ENCODE results near the gene ARHGEF28. TPM values are rescaled to one million over a fixed set of nuclear protein-coding genes. Genes with fewer than 3 reads are reported as not detected.

Gene ARHGEF28
- total and polyA plus RNA-seq, 2 donors (not counting 1 experiment from before 2014, with no cell fraction given), result not detected

DNA sequence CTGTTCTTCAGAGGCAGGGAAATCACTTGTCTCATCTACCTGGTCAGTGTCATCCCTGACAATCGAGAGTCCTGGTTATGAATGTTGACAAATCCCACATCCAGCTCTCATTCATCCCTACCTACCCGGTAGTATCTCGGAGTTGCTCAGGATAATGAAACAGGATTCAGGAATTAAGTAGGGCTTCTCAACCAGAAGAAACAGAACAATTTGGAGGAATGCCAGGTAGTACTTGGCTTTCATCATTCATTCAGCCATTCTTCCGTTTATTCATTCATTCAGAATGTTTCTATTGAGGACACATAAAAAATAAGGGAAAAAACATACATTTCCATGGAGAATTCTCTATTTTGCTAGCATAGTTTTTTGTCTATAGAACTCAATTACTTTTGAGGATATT lies 195.0 kb downstream of the ARHGEF28 start:
- no peaks in the 10 kb centered on the region for H3K4me1 ChIP-seq (ENCODE audit: control insufficient read depth in 2 of 2, insufficient read depth in 2 of 2, low read length in 2 of 2)
- Mint-ChIP-seq H3K27me3 (peaks cover 3% of the 10 kb centered on the region), H3K4me1 (no peaks in the 10 kb centered on the region), H3K27ac (no peak overlapping the region), H3K4me3 (no peak overlapping the region), H3K9me3 (ENCODE audit: insufficient read depth) (no peaks in the 10 kb centered on the region)
- intact Hi-C loops (cut with micrococcal nuclease), result no loop called here
- ATAC-seq (ENCODE audit: low read depth) (no peak), DNase-seq (no peak)
- no peak overlapping the region for H3K4me2 ChIP-seq (replicated peaks; ENCODE audit: low read depth, low read length, poor library complexity, severe bottlenecking)
- no peaks in the 10 kb centered on the region for H3K36me3 ChIP-seq (replicated peaks in 1 of 2; ENCODE audit: control extremely low read depth in 1 of 2, control insufficient read depth in 1 of 2, extremely low read depth in 1 of 2, insufficient read depth in 2 of 2, low read length in 1 of 2)
- H4K20me1 ChIP-seq (ENCODE audit: control insufficient read depth, insufficient read depth, low read length, poor library complexity, severe bottlenecking), result no peaks in the 10 kb centered on the region
- ChIA-PET CTCF (no interaction called here), POLR2A (no interaction called here)
- H3K79me2 ChIP-seq (ENCODE audit: control insufficient read depth, insufficient read depth, low read length), result no peaks in the 10 kb centered on the region
- no peaks in the 10 kb centered on the region for H3K9me3 ChIP-seq (ENCODE audit: control extremely low read depth in 1 of 3, control insufficient read depth in 2 of 3, insufficient read depth in 1 of 3, low read length in 2 of 3)
- H3K4me3 ChIP-seq (ENCODE audit: control extremely low read depth in 1 of 5, extremely low read depth in 1 of 5, insufficient read depth in 1 of 5, low read depth in 2 of 5, low read length in 4 of 5), result no peak overlapping the region
- H2AFZ ChIP-seq (ENCODE audit: insufficient read depth, low read depth, low read length, poor library complexity, severe bottlenecking), result no peak overlapping the region
- no peak for TF ChIP-seq EZH2 (IDR thresholded peaks at IDR 0.05; ENCODE audit: borderline replicate concordance, insufficient read depth, low read depth, low read length, poor library complexity, severe bottlenecking)
- H3K27me3 ChIP-seq (replicated peaks in 1 of 4; ENCODE audit: control extremely low read depth in 1 of 4, control insufficient read depth in 3 of 4, insufficient read depth in 4 of 4, low read length in 3 of 4), result no peaks in the 10 kb centered on the region
- 92% methylated on average over 2 of the region's 4 CpGs for WGBS (ENCODE audit: insufficient coverage)
- no peak overlapping the region for H3K9ac ChIP-seq (ENCODE audit: low read length)
- no peak overlapping the region for H3K27ac ChIP-seq (ENCODE audit: low read length in 2 of 2)

DNA sequence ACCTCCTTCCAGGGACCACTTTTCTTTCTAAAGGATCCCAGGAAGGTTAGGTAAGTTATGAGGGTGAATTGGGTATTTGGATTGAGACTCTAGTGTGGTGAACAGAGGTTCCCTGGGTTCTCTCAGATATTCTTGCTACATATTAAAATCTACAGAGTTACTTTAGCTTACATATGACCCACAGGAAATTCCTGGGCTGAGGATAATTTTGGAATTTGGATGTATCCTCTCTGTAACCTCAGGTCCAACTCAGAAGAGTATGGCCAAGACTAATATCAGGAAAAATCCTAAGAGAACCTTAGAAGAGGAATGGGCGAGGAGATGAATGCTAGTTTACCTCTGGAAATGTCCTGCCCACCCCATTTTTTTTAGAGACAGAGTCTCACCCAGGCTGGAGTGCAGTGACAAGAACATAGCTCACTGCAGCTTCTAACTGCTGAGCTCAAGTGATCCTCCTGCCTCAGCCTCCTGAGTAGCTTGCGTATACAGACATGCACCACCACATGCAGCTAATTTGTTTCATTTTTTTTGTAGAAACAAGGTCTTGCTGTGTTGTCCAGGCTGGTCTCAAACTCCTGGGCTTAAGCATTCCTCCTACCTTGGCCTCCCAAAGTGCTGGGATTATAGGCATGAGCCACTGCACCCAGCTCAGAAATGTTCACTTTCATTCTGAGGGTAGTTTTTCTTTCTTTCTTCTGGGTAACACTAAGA lies 196.4 kb downstream of the ARHGEF28 start:
- ATAC-seq (ENCODE audit: low read depth) (no peak), DNase-seq (no peak)
- TF ChIP-seq EZH2 (IDR thresholded peaks at IDR 0.05; ENCODE audit: borderline replicate concordance, insufficient read depth, low read depth, low read length, poor library complexity, severe bottlenecking), result no peak
- TF ChIP-seq, protein P1, sequence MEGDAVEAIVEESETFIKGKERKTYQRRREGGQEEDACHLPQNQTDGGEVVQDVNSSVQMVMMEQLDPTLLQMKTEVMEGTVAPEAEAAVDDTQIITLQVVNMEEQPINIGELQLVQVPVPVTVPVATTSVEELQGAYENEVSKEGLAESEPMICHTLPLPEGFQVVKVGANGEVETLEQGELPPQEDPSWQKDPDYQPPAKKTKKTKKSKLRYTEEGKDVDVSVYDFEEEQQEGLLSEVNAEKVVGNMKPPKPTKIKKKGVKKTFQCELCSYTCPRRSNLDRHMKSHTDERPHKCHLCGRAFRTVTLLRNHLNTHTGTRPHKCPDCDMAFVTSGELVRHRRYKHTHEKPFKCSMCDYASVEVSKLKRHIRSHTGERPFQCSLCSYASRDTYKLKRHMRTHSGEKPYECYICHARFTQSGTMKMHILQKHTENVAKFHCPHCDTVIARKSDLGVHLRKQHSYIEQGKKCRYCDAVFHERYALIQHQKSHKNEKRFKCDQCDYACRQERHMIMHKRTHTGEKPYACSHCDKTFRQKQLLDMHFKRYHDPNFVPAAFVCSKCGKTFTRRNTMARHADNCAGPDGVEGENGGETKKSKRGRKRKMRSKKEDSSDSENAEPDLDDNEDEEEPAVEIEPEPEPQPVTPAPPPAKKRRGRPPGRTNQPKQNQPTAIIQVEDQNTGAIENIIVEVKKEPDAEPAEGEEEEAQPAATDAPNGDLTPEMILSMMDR (IDR thresholded peaks at IDR 0.05), result no peak
- Histone ChIP-seq H3K9ac (ENCODE audit: low read length) (no peak overlapping the region), H3K9me3 (ENCODE audit: control extremely low read depth in 1 of 3, control insufficient read depth in 2 of 3, insufficient read depth in 1 of 3, low read length in 2 of 3) (no peaks in the 10 kb centered on the region), H3K4me2 (replicated peaks; ENCODE audit: low read depth, low read length, poor library complexity, severe bottlenecking) (no peak overlapping the region), H3K27me3 (replicated peaks in 1 of 4; ENCODE audit: control extremely low read depth in 1 of 4, control insufficient read depth in 3 of 4, insufficient read depth in 4 of 4, low read length in 3 of 4) (no peaks in the 10 kb centered on the region), H3K4me3 (ENCODE audit: control extremely low read depth in 1 of 5, extremely low read depth in 1 of 5, insufficient read depth in 1 of 5, low read depth in 2 of 5, low read length in 4 of 5) (no peak overlapping the region), H3K79me2 (ENCODE audit: control insufficient read depth, insufficient read depth, low read length) (no peaks in the 10 kb centered on the region), H3K36me3 (replicated peaks in 1 of 2; ENCODE audit: control extremely low read depth in 1 of 2, control insufficient read depth in 1 of 2, extremely low read depth in 1 of 2, insufficient read depth in 2 of 2, low read length in 1 of 2) (no peaks in the 10 kb centered on the region), H4K20me1 (ENCODE audit: control insufficient read depth, insufficient read depth, low read length, poor library complexity, severe bottlenecking) (no peaks in the 10 kb centered on the region), H3K27ac (ENCODE audit: low read length in 2 of 2) (no peak overlapping the region), H2AFZ (ENCODE audit: insufficient read depth, low read depth, low read length, poor library complexity, severe bottlenecking) (no peak overlapping the region), H3K4me1 (ENCODE audit: control insufficient read depth in 2 of 2, insufficient read depth in 2 of 2, low read length in 2 of 2) (no peaks in the 10 kb centered on the region)
- 100% methylated on average over 1 of the region's 2 CpGs for WGBS (ENCODE audit: insufficient coverage)
- intact Hi-C loops (cut with micrococcal nuclease), result no loop called here
- CTCF ChIA-PET, result no interaction called here
- peaks cover 3% of the 10 kb centered on the region for H3K27me3 Mint-ChIP-seq
- H3K4me1 Mint-ChIP-seq, result no peaks in the 10 kb centered on the region
- no peak overlapping the region for H3K27ac Mint-ChIP-seq
- POLR2A ChIA-PET, result no interaction called here
- no peaks in the 10 kb centered on the region for H3K9me3 Mint-ChIP-seq (ENCODE audit: insufficient read depth)
- no peak overlapping the region for H3K4me3 Mint-ChIP-seq

All from B cell (primary cell).